Tibial artery (tissue), 4 donors: ENCODE results near the gene GATM.

Experiments
- DNase-seq, 2 donors: peaks; one replicate each; pipeline ENCODE4 v3.0.0-alpha.2; 2019
- H3K27ac ChIP-seq, 2 donors: fragments of 200-600 bp; sonication (generic) in 1 of 2; 1 replicate in 1 of 2; 2 replicates in 1 of 2; pipeline ENCODE4 v1.5.1; 2018 to 2019; ENCODE audit warnings: mild to moderate bottlenecking in 1 of 2
- H3K27me3 ChIP-seq, 2 donors: fragments of 200-600 bp; sonication (generic) in 1 of 2; one replicate each; pipeline versions ENCODE4 v1.5.1 to v1.6.0; 2016 to 2019
- H3K36me3 ChIP-seq, 3 donors: fragments of 200-600 bp; sonication (generic) in 2 of 3; one replicate each; pipeline ENCODE4 v1.5.1; 2016 to 2019; ENCODE audit warnings: mild to moderate bottlenecking in 2 of 3
- H3K4me1 ChIP-seq, 4 donors: fragments of 200-600 bp; sonication (generic) in 2 of 4; 1 replicate in 3 of 4; 2 replicates in 1 of 4; pipeline ENCODE4 v1.5.1; 2016 to 2019
- H3K4me3 ChIP-seq, 2 donors: fragments of 200-600 bp; sonication (generic) in 1 of 2; 1 replicate in 1 of 2; 2 replicates in 1 of 2; pipeline ENCODE4 v1.5.1; 2018 to 2019; ENCODE audit warnings: mild to moderate bottlenecking in 2 of 2
- H3K9me3 ChIP-seq, 3 donors: fragments of 200-600 bp; sonication (generic) in 1 of 3; one replicate each; pipeline ENCODE4 v1.5.1; 2016 to 2019
- CTCF ChIP-seq, 2 experiments: fragments of 200-600 bp in 1 of 2; fragments of 450-650 bp in 1 of 2; IDR thresholded peaks; one replicate each; pipeline ENCODE4 v1.5.1; 2017 to 2019; ENCODE audit warnings: antibody characterized with exemption in 2 of 2, mild to moderate bottlenecking in 1 of 2, moderate library complexity in 1 of 2
- intact Hi-C: fragments of 100-400 bp; cut with DNase I; formaldehyde crosslinking; loops from one replicate; pipeline ENCODE4 v1.15.0; 2023; ENCODE audit warnings: low total_unique reads

The GATM gene

DNA sequence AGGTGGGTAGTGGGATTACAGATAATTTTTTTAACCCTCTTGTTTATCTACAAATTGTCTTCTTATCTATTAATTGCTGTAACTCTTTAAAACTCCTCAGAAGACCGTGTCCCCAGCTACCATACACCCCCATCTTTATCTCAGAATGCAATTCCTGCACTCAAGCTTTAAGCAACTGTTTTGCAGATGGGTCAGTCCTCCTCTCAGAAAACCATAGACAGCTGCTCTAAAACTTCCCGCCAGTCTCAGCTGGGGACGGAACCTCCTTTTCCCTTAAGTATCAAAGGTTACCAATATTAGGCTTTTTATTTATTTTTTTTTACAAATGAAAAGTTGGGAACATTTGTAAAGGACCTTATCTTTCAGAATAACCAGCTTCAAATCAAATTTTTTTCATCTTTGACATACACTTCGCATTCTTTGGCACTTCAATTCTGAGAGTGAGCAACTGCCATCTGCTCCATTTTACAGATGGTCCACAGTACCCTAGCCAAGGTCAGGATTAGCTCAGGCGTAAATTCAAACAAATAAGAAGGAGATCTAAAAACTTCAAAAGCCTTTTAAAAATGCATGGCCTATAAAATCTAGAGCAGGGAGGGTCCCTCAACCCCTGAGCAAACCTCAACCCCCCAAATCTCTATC lies 1.3 kb downstream of the GATM start:
- H3K36me3 ChIP-seq, result no peaks in the 10 kb centered on the region
- no peak for DNase-seq
- H3K27ac ChIP-seq, result peak overlapping the region; percentile 76 to 87
- intact Hi-C loops, result no loop called here
- H3K4me3 ChIP-seq, result peak overlapping the region; percentile 66 to 67
- no peaks in the 10 kb centered on the region for H3K9me3 ChIP-seq
- H3K27me3 ChIP-seq, result no peaks in the 10 kb centered on the region
- H3K4me1 ChIP-seq, result peaks cover 0 to 48% (median 13%) of the 10 kb centered on the region in 4 donors
- TF ChIP-seq CTCF (IDR thresholded peaks at IDR 0.05), result no peak

DNA sequence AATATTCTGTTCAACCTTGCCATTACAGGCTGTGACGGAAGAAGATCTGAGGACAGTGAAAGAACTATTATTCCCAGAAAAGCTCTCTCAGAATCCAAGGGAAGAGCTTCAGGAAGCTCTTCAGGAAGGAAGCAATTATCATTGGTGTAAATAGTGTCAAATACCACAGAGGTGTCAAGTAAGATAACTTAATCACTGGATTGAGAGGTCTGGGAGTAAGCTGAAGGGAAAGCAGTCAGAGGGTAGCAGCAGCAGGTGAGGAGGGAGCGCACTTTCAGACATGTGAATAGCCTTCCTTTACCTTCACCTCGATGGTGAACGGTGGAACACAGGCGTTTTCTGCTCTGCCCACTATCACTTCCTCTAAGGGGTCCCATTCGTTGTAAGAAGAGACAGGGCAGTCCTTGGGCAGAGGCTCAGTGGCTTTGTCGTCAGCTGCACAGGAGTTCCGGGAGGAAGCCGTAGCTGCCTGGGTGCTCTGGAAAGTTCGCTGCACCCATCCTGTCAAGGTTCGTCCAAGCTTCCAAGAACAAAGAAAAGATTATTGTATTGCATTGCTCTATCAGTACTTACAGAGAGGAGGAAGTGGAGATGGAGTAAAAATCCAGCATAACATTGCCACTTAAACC lies 1.9 kb downstream of the GATM start:
- H3K9me3 ChIP-seq, result no peaks in the 10 kb centered on the region
- no peaks in the 10 kb centered on the region for H3K36me3 ChIP-seq
- TF ChIP-seq CTCF (IDR thresholded peaks at IDR 0.05), result no peak
- no peak for DNase-seq
- intact Hi-C loops, result no loop called here
- H3K4me1 ChIP-seq, result peaks cover 0 to 55% (median 16%) of the 10 kb centered on the region in 4 donors
- no peaks in the 10 kb centered on the region for H3K27me3 ChIP-seq
- H3K4me3 ChIP-seq, result peak overlapping the region; percentile 66 to 67
- peak overlapping the region; percentile 76 to 87 for H3K27ac ChIP-seq

DNA sequence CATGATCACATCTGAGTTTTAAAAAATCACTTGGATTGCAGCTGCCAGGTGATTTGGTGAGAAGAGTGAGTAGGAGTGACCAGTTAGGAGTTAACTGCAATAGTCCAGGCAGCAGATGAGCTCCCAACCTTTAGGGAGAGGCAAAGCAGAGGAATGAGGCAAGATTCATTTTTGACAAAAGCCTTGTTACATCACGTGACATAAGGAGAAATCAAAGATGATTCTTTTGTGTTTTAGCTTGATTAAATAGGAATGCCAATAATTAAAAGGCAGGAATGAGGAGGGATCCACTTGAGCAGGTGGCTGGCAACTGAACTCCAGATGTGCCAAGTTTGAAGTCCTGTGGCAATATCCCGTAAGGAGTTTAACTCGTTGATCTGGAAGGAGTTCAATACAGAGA lies 2.5 kb downstream of the GATM start:
- Histone ChIP-seq H3K27ac (peak overlapping the region; percentile 76 to 87), H3K36me3 (no peaks in the 10 kb centered on the region), H3K4me3 (peak overlapping the region; percentile 66 to 67), H3K4me1 (peaks cover 0 to 57% (median 16%) of the 10 kb centered on the region in 4 donors), H3K27me3 (no peaks in the 10 kb centered on the region), H3K9me3 (no peaks in the 10 kb centered on the region)
- intact Hi-C loops, result no loop called here
- DNase-seq, result no peak
- no peak for TF ChIP-seq CTCF (IDR thresholded peaks at IDR 0.05)

DNA sequence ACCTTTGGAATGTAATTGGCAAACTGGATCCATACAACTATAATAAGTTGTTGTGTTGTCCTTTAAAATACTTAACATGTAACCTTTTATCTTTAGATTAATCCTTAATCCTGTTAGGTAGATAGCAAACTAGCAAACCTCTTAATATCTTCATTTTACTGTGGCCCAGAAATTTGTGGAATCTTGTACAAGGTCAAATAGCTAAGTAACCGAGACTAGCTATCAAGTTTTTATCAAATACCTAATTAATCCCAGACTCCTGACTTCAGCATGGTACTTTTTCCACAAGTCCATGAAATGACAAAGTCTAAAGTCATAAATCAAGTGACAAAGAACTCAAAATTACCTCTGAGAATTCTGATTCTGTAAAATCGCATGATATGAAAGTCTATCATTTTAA lies 4.4 kb downstream of the GATM start:
- DNase-seq, result no peak
- Histone ChIP-seq H3K27ac (peak overlapping the region; percentile 26 to 76), H3K4me3 (no peak overlapping the region), H3K4me1 (peaks cover 0 to 63% (median 17%) of the 10 kb centered on the region in 4 donors), H3K36me3 (no peaks in the 10 kb centered on the region), H3K9me3 (no peaks in the 10 kb centered on the region), H3K27me3 (no peaks in the 10 kb centered on the region)
- intact Hi-C loops, result no loop called here
- TF ChIP-seq CTCF (IDR thresholded peaks at IDR 0.05), result no peak

GRCh38 chr15:45372041-45372995 lies 6.0 kb downstream of the GATM start:
- intact Hi-C loops, result no loop called here
- Histone ChIP-seq H3K36me3 (no peaks in the 10 kb centered on the region), H3K27ac (peak overlapping the region in 1 of 2 donors; percentile 24), H3K4me1 (peaks cover 0 to 79% (median 19%) of the 10 kb centered on the region in 4 donors), H3K27me3 (no peaks in the 10 kb centered on the region), H3K4me3 (no peak overlapping the region), H3K9me3 (no peaks in the 10 kb centered on the region)
- no peak for TF ChIP-seq CTCF (IDR thresholded peaks at IDR 0.05)
- DNase-seq, result no peak
